Left lung (tissue), 10 donors: ENCODE measurements around the gene LMX1B. TPM values are rescaled to one million over a fixed set of nuclear protein-coding genes. Genes with fewer than 3 reads are reported as not detected.
"Not testable (repeated sequence)": the region's sequence is repeated elsewhere in the genome, so short reads cannot be mapped to it uniquely, and the experiment has no call there.

Source experiments
- ATAC-seq: fragments of 200-7000 bp; cut with Tn5 transposase; one replicate; pipeline ENCODE4 v1.9.1; 2020; ENCODE audit warnings: moderate library complexity
- DNase-seq, 4 donors: peaks; one replicate each; pipeline ENCODE4 v3.0.0-alpha.2; 2013 to 2020
- H3K27ac ChIP-seq, 2 donors: fragments of 200-600 bp; sonication (generic) in 1 of 2; one replicate each; pipeline versions ENCODE4 v1.5.0 to v1.8.0; 2020 to 2021
- H3K27me3 ChIP-seq, 2 donors: fragments of 200-600 bp; sonication (generic) in 1 of 2; one replicate each; pipeline versions ENCODE4 v1.5.0 to v1.8.0; 2020 to 2021
- H3K36me3 ChIP-seq, 2 donors: fragments of 200-600 bp; sonication (generic) in 1 of 2; one replicate each; pipeline versions ENCODE4 v1.5.0 to v1.8.0; 2020 to 2021
- H3K4me1 ChIP-seq, 2 donors: fragments of 200-600 bp; one replicate each; pipeline ENCODE4 v1.8.0; 2021
- H3K4me3 ChIP-seq, 2 donors: fragments of 200-600 bp; sonication (generic) in 1 of 2; one replicate each; pipeline versions ENCODE4 v1.5.0 to v1.8.0; 2020 to 2021; ENCODE audit warnings: mild to moderate bottlenecking in 1 of 2
- H3K9me3 ChIP-seq, 2 donors: fragments of 200-600 bp; sonication (generic) in 1 of 2; one replicate each; pipeline versions ENCODE4 v1.5.0 to v1.8.0; 2020 to 2021
- CTCF ChIP-seq, 2 donors: fragments of 200-600 bp; sonication (generic) in 1 of 2; IDR thresholded peaks; one replicate each; pipeline versions ENCODE4 v1.5.0 to v1.8.0; 2021; ENCODE audit warnings: antibody characterized with exemption in 2 of 2
- intact Hi-C, 2 donors: fragments of 100-400 bp; cut with DNase I; formaldehyde crosslinking; loops; one replicate each; pipeline versions ENCODE4 v1.11.2 to v1.14.2; 2022
- polyA plus RNA-seq, 6 donors: library from polyadenylated mRNA; unstranded; fragments of 120-200 nt; gene quantifications; one replicate each; pipeline ENCODE4 v1.2.1, GENCODE V29; 2013; ENCODE audit not compliant: insufficient read length in 6 of 6
- total RNA-seq, 2 donors: library from RNA; stranded (reverse); fragmentation: NEBNext Ultra II Directional; extraction: Animal tissue kit (Norgen Biotek cat#: 25700); gene quantifications; one replicate each; pipeline ENCODE4 v1.2.1, GENCODE V29; 2021
- donor health status: DM: no; HTN: yes; CAD: no.
- donor health status: DM: no; HTN: no; CAD: no.

LMX1B gene
- total and polyA plus RNA-seq, 8 donors, result 0.05 to 0.31 (median 0.20) TPM; not detected in 1

GRCh38 chr9:126647585-126648411 is 34.1 kb downstream of the LMX1B start:
- H3K27me3 ChIP-seq, result peaks cover 33 to 97% of the 10 kb centered on the region in 2 donors

GRCh38 chr9:126649477-126649876 is 35.7 kb downstream of the LMX1B start:
- Histone ChIP-seq H3K9me3 (no peaks in the 10 kb centered on the region), H3K27me3 (peaks cover 26 to 97% of the 10 kb centered on the region in 2 donors), H3K36me3 (no peaks in the 10 kb centered on the region), H3K27ac (no peak overlapping the region), H3K4me1 (no peaks in the 10 kb centered on the region), H3K4me3 (no peak overlapping the region)
- intact Hi-C loops, result no loop called here
- DNase-seq, result no peak
- ATAC-seq, result no peak
- no peak for TF ChIP-seq CTCF (IDR thresholded peaks at IDR 0.05)

More at GRCh38 chr9:126647585-126648411, 34.1 kb downstream of the LMX1B start:
- H3K27ac ChIP-seq, result no peak overlapping the region
- DNase-seq (no peak), ATAC-seq (no peak)
- H3K9me3 ChIP-seq, result no peaks in the 10 kb centered on the region
- intact Hi-C loops, result no loop called here
- H3K4me1 ChIP-seq, result no peaks in the 10 kb centered on the region
- no peak overlapping the region for H3K4me3 ChIP-seq
- H3K36me3 ChIP-seq, result no peaks in the 10 kb centered on the region
- TF ChIP-seq CTCF (IDR thresholded peaks at IDR 0.05), result no peak

GRCh38 chr9:126650404-126651341 is 36.9 kb downstream of the LMX1B start:
- intact Hi-C loops, result no loop called here
- no peak overlapping the region for H3K27ac ChIP-seq
- no peak overlapping the region for H3K4me3 ChIP-seq
- no peaks in the 10 kb centered on the region for H3K4me1 ChIP-seq
- DNase-seq (no peak), ATAC-seq (no peak)
- no peak for TF ChIP-seq CTCF (IDR thresholded peaks at IDR 0.05)
- no peaks in the 10 kb centered on the region for H3K9me3 ChIP-seq
- H3K36me3 ChIP-seq, result no peaks in the 10 kb centered on the region
- peaks cover 24 to 95% of the 10 kb centered on the region in 2 donors for H3K27me3 ChIP-seq

GRCh38 chr9:126652140-126652582 is 38.4 kb downstream of the LMX1B start:
- Histone ChIP-seq H3K27me3 (peaks cover 24 to 88% of the 10 kb centered on the region in 2 donors), H3K27ac (no peak overlapping the region), H3K4me3 (no peak overlapping the region), H3K4me1 (no peaks in the 10 kb centered on the region), H3K36me3 (no peaks in the 10 kb centered on the region), H3K9me3 (no peaks in the 10 kb centered on the region)
- intact Hi-C loops, result no loop called here
- ATAC-seq (no peak), DNase-seq (peak in 1 of 4 donors; percentile 43)
- TF ChIP-seq CTCF (IDR thresholded peaks at IDR 0.05), result no peak

GRCh38 chr9:126654124-126654523 is 40.4 kb downstream of the LMX1B start:
- Histone ChIP-seq H3K36me3 (no peaks in the 10 kb centered on the region), H3K27me3 (peaks cover 24 to 80% of the 10 kb centered on the region in 2 donors), H3K9me3 (no peaks in the 10 kb centered on the region), H3K4me1 (no peaks in the 10 kb centered on the region), H3K4me3 (no peak overlapping the region), H3K27ac (no peak overlapping the region)
- ATAC-seq (no peak), DNase-seq (no peak)
- no peak for TF ChIP-seq CTCF (IDR thresholded peaks at IDR 0.05)
- intact Hi-C loops, result no loop called here

- H3K27ac ChIP-seq, H3K4me3 ChIP-seq, intact Hi-C loops, H3K4me1 ChIP-seq, H3K9me3 ChIP-seq, ATAC-seq, DNase-seq, H3K36me3 ChIP-seq: not testable (repeated sequence)
- peaks cover 12 to 63% of the 10 kb centered on the region in 2 donors for H3K27me3 ChIP-seq
Observed at GRCh38 chr9:126656214-126656613, 42.5 kb downstream of the LMX1B start.
